Adrenal gland (tissue), 5 donors: Measurements from ENCODE around the gene NOM1.
"Not testable (repeated sequence)": the region's sequence is repeated elsewhere in the genome, so short reads cannot be mapped to it uniquely, and the experiment has no call there.

ENCODE experiments used
- POLR2A ChIP-seq, 2 donors: fragments of 450-650 bp; IDR thresholded peaks; one replicate each; pipeline ENCODE4 v1.6.1; 2017; ENCODE audit warnings: antibody characterized with exemption in 2 of 2, mild to moderate bottlenecking in 2 of 2, moderate library complexity in 1 of 2
- TF ChIP-seq, protein P1 (sequence below), 6 experiments: fragments of 450-650 bp in 4 of 6; fragments of 200-600 bp in 2 of 6; sonication (generic) in 1 of 6; IDR thresholded peaks; 1 replicate in 5 of 6; 2 replicates in 1 of 6; pipeline versions ENCODE4 v1.5.1 to v1.8.0; 2016 to 2021; ENCODE audit warnings: antibody characterized with exemption in 6 of 6, mild to moderate bottlenecking in 2 of 6, moderate library complexity in 1 of 6
- donor health status: DM: no; HTN: no; CAD: no.

GRCh38 chr7:156922304-156922703, 27.2 kb upstream of the NOM1 start:
- TF ChIP-seq, protein P1, sequence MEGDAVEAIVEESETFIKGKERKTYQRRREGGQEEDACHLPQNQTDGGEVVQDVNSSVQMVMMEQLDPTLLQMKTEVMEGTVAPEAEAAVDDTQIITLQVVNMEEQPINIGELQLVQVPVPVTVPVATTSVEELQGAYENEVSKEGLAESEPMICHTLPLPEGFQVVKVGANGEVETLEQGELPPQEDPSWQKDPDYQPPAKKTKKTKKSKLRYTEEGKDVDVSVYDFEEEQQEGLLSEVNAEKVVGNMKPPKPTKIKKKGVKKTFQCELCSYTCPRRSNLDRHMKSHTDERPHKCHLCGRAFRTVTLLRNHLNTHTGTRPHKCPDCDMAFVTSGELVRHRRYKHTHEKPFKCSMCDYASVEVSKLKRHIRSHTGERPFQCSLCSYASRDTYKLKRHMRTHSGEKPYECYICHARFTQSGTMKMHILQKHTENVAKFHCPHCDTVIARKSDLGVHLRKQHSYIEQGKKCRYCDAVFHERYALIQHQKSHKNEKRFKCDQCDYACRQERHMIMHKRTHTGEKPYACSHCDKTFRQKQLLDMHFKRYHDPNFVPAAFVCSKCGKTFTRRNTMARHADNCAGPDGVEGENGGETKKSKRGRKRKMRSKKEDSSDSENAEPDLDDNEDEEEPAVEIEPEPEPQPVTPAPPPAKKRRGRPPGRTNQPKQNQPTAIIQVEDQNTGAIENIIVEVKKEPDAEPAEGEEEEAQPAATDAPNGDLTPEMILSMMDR (IDR thresholded peaks at IDR 0.05), result not testable (repeated sequence)
- TF ChIP-seq POLR2A (IDR thresholded peaks at IDR 0.05), result not testable (repeated sequence)
